Choroid plexus epithelial cell (primary cell): ENCODE results near the gene SLC27A2.

ENCODE experiments used
- DNase-seq: peaks from one replicate; pipeline ENCODE4 v3.0.0-alpha.2; 2010; ENCODE audit warnings: low read depth
- H3K4me3 ChIP-seq: 2 replicates; pipeline ENCODE4 v1.5.1; 2011; ENCODE audit warnings: low read depth, mild to moderate bottlenecking, control low read depth, low read length, moderate library complexity
- CTCF ChIP-seq: conservative IDR thresholded peaks from 2 replicates; pipeline ENCODE4 v1.5.1; 2011; ENCODE audit warnings: low read depth, mild to moderate bottlenecking, control low read depth, inconsistent platforms, low read length, moderate library complexity

Gene SLC27A2

GRCh38 chr15:50277370-50277769 is 95.4 kb downstream of the SLC27A2 start:
- no peak for TF ChIP-seq CTCF
- no peak overlapping the region for H3K4me3 ChIP-seq
- DNase-seq: no peak

- TF ChIP-seq CTCF: no peak
- H3K4me3 ChIP-seq: no peak overlapping the region
- DNase-seq: no peak
Measured at GRCh38 chr15:50278496-50278895, 96.5 kb downstream of the SLC27A2 start.

GRCh38 chr15:50280271-50280670 is 98.3 kb downstream of the SLC27A2 start:
- TF ChIP-seq CTCF: no peak
- DNase-seq: no peak
- no peak overlapping the region for H3K4me3 ChIP-seq

- TF ChIP-seq CTCF: no peak
- no peak overlapping the region for H3K4me3 ChIP-seq
- no peak for DNase-seq
Measured at GRCh38 chr15:50281427-50281826, 99.4 kb downstream of the SLC27A2 start.
